Measurements from ENCODE around the gene EME2. TPM values are rescaled to one million over a fixed set of nuclear protein-coding genes. Genes with fewer than 3 reads are reported as not detected.

EME2 gene
- total and polyA plus RNA-seq, 4 donors: 1.4 to 9.0 (median 3.0) TPM

GRCh38 chr16:1764971-1765370 is 7.6 kb upstream of the EME2 start:
- Histone ChIP-seq H3K9ac (ENCODE audit: low read depth in 1 of 2, low read length in 2 of 2) (no peak overlapping the region), H3K27ac (ENCODE audit: low read depth in 1 of 2, low read length in 2 of 2) (no peak overlapping the region), H3K4me1 (ENCODE audit: control insufficient read depth in 4 of 4, insufficient read depth in 4 of 4, low read length in 3 of 4) (peaks cover 0 to 6% (median under 1%) of the 10 kb centered on the region in 4 donors), H3K36me3 (ENCODE audit: control insufficient read depth in 4 of 4, insufficient read depth in 3 of 4, low read depth in 1 of 4, low read length in 3 of 4) (peaks cover 7 to 64% (median 18%) of the 10 kb centered on the region in 4 donors), H3K9me3 (ENCODE audit: control insufficient read depth in 4 of 4, low read length in 3 of 4) (no peaks in the 10 kb centered on the region), H3K4me3 (ENCODE audit: low read depth in 1 of 3, low read length in 3 of 3) (no peak overlapping the region), H3K27me3 (ENCODE audit: control insufficient read depth in 4 of 4, insufficient read depth in 4 of 4, low read length in 3 of 4) (no peaks in the 10 kb centered on the region)
- no peak for DNase-seq (ENCODE audit: low spot score)
- 96% methylated on average over 21 of the region's 21 CpGs for WGBS
- no peak for TF ChIP-seq GABPA (IDR thresholded peaks at IDR 0.05 in 1 of 2, conservative IDR thresholded peaks at IDR 0.05 in 1 of 2)

GRCh38 chr16:1765826-1766225 is 6.8 kb upstream of the EME2 start:
- no peak overlapping the region for H3K27ac ChIP-seq (ENCODE audit: low read depth in 1 of 2, low read length in 2 of 2)
- H3K9ac ChIP-seq (ENCODE audit: low read depth in 1 of 2, low read length in 2 of 2): no peak overlapping the region
- H3K36me3 ChIP-seq (ENCODE audit: control insufficient read depth in 4 of 4, insufficient read depth in 3 of 4, low read depth in 1 of 4, low read length in 3 of 4): peaks cover 7 to 56% (median 14%) of the 10 kb centered on the region in 4 donors
- no peaks in the 10 kb centered on the region for H3K9me3 ChIP-seq (ENCODE audit: control insufficient read depth in 4 of 4, low read length in 3 of 4)
- H3K27me3 ChIP-seq (ENCODE audit: control insufficient read depth in 4 of 4, insufficient read depth in 4 of 4, low read length in 3 of 4): no peaks in the 10 kb centered on the region
- no peak overlapping the region for H3K4me3 ChIP-seq (ENCODE audit: low read depth in 1 of 3, low read length in 3 of 3)
- 94% methylated on average over 22 of the region's 22 CpGs for WGBS
- no peak for DNase-seq (ENCODE audit: low spot score)
- H3K4me1 ChIP-seq (ENCODE audit: control insufficient read depth in 4 of 4, insufficient read depth in 4 of 4, low read length in 3 of 4): peaks cover 0 to 14% (median 6%) of the 10 kb centered on the region in 4 donors
- TF ChIP-seq, protein P1, sequence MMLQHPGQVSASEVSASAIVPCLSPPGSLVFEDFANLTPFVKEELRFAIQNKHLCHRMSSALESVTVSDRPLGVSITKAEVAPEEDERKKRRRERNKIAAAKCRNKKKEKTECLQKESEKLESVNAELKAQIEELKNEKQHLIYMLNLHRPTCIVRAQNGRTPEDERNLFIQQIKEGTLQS (IDR thresholded peaks at IDR 0.05): no peak
- TF ChIP-seq HNF4G (IDR thresholded peaks at IDR 0.05) (no peak), RXRA (IDR thresholded peaks at IDR 0.05) (no peak), FOXA2 (IDR thresholded peaks at IDR 0.05) (no peak), GABPA (IDR thresholded peaks at IDR 0.05 in 1 of 2, conservative IDR thresholded peaks at IDR 0.05 in 1 of 2) (no peak), HNF4A (conservative IDR thresholded peaks at IDR 0.05) (no peak), NR2F2 (IDR thresholded peaks at IDR 0.05) (no peak), SP1 (IDR thresholded peaks at IDR 0.05) (no peak), JUND (IDR thresholded peaks at IDR 0.05) (no peak), EGR1 (IDR thresholded peaks at IDR 0.05; ENCODE audit: low read depth in 2 of 2) (no peak), FOXA1 (IDR thresholded peaks at IDR 0.05) (no peak), TAF1 (conservative IDR thresholded peaks at IDR 0.05) (no peak)
- TF ChIP-seq, protein P2, sequence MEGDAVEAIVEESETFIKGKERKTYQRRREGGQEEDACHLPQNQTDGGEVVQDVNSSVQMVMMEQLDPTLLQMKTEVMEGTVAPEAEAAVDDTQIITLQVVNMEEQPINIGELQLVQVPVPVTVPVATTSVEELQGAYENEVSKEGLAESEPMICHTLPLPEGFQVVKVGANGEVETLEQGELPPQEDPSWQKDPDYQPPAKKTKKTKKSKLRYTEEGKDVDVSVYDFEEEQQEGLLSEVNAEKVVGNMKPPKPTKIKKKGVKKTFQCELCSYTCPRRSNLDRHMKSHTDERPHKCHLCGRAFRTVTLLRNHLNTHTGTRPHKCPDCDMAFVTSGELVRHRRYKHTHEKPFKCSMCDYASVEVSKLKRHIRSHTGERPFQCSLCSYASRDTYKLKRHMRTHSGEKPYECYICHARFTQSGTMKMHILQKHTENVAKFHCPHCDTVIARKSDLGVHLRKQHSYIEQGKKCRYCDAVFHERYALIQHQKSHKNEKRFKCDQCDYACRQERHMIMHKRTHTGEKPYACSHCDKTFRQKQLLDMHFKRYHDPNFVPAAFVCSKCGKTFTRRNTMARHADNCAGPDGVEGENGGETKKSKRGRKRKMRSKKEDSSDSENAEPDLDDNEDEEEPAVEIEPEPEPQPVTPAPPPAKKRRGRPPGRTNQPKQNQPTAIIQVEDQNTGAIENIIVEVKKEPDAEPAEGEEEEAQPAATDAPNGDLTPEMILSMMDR (IDR thresholded peaks at IDR 0.05; ENCODE audit: low read depth, low read length, missing input control): no peak
- TF ChIP-seq, protein P3, sequence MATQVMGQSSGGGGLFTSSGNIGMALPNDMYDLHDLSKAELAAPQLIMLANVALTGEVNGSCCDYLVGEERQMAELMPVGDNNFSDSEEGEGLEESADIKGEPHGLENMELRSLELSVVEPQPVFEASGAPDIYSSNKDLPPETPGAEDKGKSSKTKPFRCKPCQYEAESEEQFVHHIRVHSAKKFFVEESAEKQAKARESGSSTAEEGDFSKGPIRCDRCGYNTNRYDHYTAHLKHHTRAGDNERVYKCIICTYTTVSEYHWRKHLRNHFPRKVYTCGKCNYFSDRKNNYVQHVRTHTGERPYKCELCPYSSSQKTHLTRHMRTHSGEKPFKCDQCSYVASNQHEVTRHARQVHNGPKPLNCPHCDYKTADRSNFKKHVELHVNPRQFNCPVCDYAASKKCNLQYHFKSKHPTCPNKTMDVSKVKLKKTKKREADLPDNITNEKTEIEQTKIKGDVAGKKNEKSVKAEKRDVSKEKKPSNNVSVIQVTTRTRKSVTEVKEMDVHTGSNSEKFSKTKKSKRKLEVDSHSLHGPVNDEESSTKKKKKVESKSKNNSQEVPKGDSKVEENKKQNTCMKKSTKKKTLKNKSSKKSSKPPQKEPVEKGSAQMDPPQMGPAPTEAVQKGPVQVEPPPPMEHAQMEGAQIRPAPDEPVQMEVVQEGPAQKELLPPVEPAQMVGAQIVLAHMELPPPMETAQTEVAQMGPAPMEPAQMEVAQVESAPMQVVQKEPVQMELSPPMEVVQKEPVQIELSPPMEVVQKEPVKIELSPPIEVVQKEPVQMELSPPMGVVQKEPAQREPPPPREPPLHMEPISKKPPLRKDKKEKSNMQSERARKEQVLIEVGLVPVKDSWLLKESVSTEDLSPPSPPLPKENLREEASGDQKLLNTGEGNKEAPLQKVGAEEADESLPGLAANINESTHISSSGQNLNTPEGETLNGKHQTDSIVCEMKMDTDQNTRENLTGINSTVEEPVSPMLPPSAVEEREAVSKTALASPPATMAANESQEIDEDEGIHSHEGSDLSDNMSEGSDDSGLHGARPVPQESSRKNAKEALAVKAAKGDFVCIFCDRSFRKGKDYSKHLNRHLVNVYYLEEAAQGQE (IDR thresholded peaks at IDR 0.05): no peak

Measured in liver (tissue), 9 donors.